ENCODE data around the gene SLC6A18. TPM values are rescaled to one million over a fixed set of nuclear protein-coding genes. Genes with fewer than 3 reads are reported as not detected.

Gene SLC6A18
- total RNA-seq, 1 experiment from 2014 or later: not detected

- Histone ChIP-seq H3K4me3 (ENCODE audit: low read depth in 2 of 2, low read length in 2 of 2) (no peak overlapping the region), H3K27me3 (ENCODE audit: control insufficient read depth, insufficient read depth, low read length) (peaks cover 3% of the 10 kb centered on the region; the same call in 1 of the 2 replicates), H3K4me1 (ENCODE audit: control insufficient read depth, insufficient read depth, low read length) (peaks cover 7% of the 10 kb centered on the region), H3K27ac (ENCODE audit: low read length) (no peak overlapping the region), H3K36me3 (ENCODE audit: control insufficient read depth, insufficient read depth, low read length) (no peaks in the 10 kb centered on the region), H3K9me3 (ENCODE audit: control insufficient read depth, insufficient read depth, low read depth, low read length) (no peaks in the 10 kb centered on the region)
- no TSS peak for BruUV-seq (replicated peaks)
- no peak for TF ChIP-seq SIN3A (IDR thresholded peaks at IDR 0.05; ENCODE audit: borderline replicate concordance, insufficient read depth, low read depth, low read length)
- no peak for TF ChIP-seq REST (IDR thresholded peaks at IDR 0.05; ENCODE audit: insufficient read depth in 1 of 2, low read depth in 2 of 2, low read length in 1 of 2)
- no peak for TF ChIP-seq TCF7L2 (IDR thresholded peaks at IDR 0.05; ENCODE audit: low read depth, low read length)
- no peak for TF ChIP-seq CTCF (IDR thresholded peaks at IDR 0.05)
- TF ChIP-seq POLR2AphosphoS5 (IDR thresholded peaks at IDR 0.05; ENCODE audit: low read depth, low read length): no peak
- CTCF ChIA-PET: no interaction called here
- ATAC-seq (peak; percentile 47), DNase-seq (ENCODE audit: low read depth, low spot score) (no peak)
- in situ Hi-C loops (cut with HindIII; ENCODE audit: low pct_unique_long_range_greater_than_20kb, low sequenced_read_pairs) (no loop called here), intact Hi-C loops (cut with micrococcal nuclease; ENCODE audit: unreplicated experiment) (no loop called here)
- POLR2A ChIA-PET: no interaction called here
Observed at GRCh38 chr5:1183424-1184162, 41.6 kb upstream of the SLC6A18 start.

- Histone ChIP-seq H3K36me3 (ENCODE audit: control insufficient read depth, insufficient read depth, low read length) (no peaks in the 10 kb centered on the region), H3K27ac (ENCODE audit: low read length) (no peak overlapping the region), H3K9me3 (ENCODE audit: control insufficient read depth, insufficient read depth, low read depth, low read length) (no peaks in the 10 kb centered on the region), H3K4me3 (ENCODE audit: low read depth in 2 of 2, low read length in 2 of 2) (no peak overlapping the region), H3K27me3 (ENCODE audit: control insufficient read depth, insufficient read depth, low read length) (peaks cover 3% of the 10 kb centered on the region; the same call in 1 of the 2 replicates), H3K4me1 (ENCODE audit: control insufficient read depth, insufficient read depth, low read length) (peaks cover 7% of the 10 kb centered on the region)
- intact Hi-C loops (cut with micrococcal nuclease; ENCODE audit: unreplicated experiment): no loop called here
- ChIA-PET POLR2A (no interaction called here), CTCF (no interaction called here)
- no peak for TF ChIP-seq TCF7L2 (IDR thresholded peaks at IDR 0.05; ENCODE audit: low read depth, low read length)
- TF ChIP-seq POLR2AphosphoS5 (IDR thresholded peaks at IDR 0.05; ENCODE audit: low read depth, low read length): no peak
- TF ChIP-seq CTCF (IDR thresholded peaks at IDR 0.05): no peak
- no peak for TF ChIP-seq SIN3A (IDR thresholded peaks at IDR 0.05; ENCODE audit: borderline replicate concordance, insufficient read depth, low read depth, low read length)
- no TSS peak for BruUV-seq (replicated peaks)
- no peak for DNase-seq (ENCODE audit: low read depth, low spot score)
- ATAC-seq: no peak
- in situ Hi-C loops (cut with HindIII; ENCODE audit: low pct_unique_long_range_greater_than_20kb, low sequenced_read_pairs): no loop called here
Observed at GRCh38 chr5:1184163-1184470, 41.1 kb upstream of the SLC6A18 start.

Data from Panc1 (cell line).